Colonic mucosa (tissue), 4 donors: ENCODE measurements around the gene FLT1. TPM values are rescaled to one million over a fixed set of nuclear protein-coding genes. Genes with fewer than 3 reads are reported as not detected.

ENCODE experiments used
- DNase-seq: peaks from one replicate; pipeline ENCODE4 v3.0.0-alpha.2; 2020
- H3K27ac ChIP-seq: fragments of 200-600 bp; one replicate; pipeline ENCODE4 v1.8.0; 2021
- H3K27me3 ChIP-seq: fragments of 200-600 bp; one replicate; pipeline ENCODE4 v1.8.0; 2021
- H3K36me3 ChIP-seq: fragments of 200-600 bp; one replicate; pipeline ENCODE4 v1.8.0; 2021
- H3K4me1 ChIP-seq: fragments of 200-600 bp; one replicate; pipeline ENCODE4 v1.8.0; 2021; ENCODE audit warnings: mild to moderate bottlenecking
- H3K4me3 ChIP-seq: fragments of 200-600 bp; one replicate; pipeline ENCODE4 v1.8.0; 2021
- H3K9ac ChIP-seq, 2 donors: one replicate each; pipeline ENCODE4 v1.7.0; 2013; ENCODE audit warnings: control low read depth in 2 of 2, low read depth in 2 of 2, low read length in 2 of 2
- H3K9me3 ChIP-seq: fragments of 200-600 bp; one replicate; pipeline ENCODE4 v1.8.0; 2021
- CTCF ChIP-seq: fragments of 200-600 bp; IDR thresholded peaks from one replicate; pipeline ENCODE4 v1.8.0; 2022; ENCODE audit warnings: antibody characterized with exemption, mild to moderate bottlenecking
- intact Hi-C: fragments of 100-400 bp; cut with DNase I; formaldehyde crosslinking; loops from one replicate; pipeline ENCODE4 v1.14.1; 2022
- total RNA-seq, 2 donors: library from RNA; stranded (reverse); fragmentation: NEBNext Ultra II Directional in 1 of 2; extraction: Animal tissue kit (Norgen Biotek cat#: 25700) in 1 of 2; gene quantifications; one replicate each; pipeline ENCODE4 v1.2.1, GENCODE V29; 2021
- donor health status: healthy.
- donor health status: DM: no; HTN: no; CAD: no.
- donor health status: DM: no; HTN: no; CAD: no.

FLT1 gene
- total RNA-seq, 2 donors from 2014 or later = 4.7 to 16.6 TPM

DNA sequence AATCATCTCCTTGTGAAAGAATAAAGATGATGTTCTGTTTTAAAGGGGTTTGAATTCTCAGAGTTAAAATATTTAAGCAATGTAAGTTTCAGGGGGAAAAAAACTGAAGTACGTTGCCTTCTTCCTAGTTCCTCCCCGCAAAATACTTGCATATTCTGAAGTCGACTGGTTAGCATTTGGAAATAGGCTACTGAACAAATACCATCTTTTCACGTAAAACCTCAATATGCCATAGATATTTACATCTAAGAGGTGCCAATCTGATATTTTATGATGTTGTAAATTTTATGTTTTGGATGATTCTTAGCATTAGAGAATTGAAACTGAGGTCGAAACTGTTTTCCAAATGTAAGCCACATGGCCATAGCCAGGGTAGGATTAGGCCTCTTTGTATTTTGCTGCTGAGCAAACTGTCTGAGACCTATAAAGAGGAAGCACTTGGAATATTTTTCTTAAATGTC lies 138.3 kb downstream of the FLT1 start:
- intact Hi-C loops = no loop called here

DNA sequence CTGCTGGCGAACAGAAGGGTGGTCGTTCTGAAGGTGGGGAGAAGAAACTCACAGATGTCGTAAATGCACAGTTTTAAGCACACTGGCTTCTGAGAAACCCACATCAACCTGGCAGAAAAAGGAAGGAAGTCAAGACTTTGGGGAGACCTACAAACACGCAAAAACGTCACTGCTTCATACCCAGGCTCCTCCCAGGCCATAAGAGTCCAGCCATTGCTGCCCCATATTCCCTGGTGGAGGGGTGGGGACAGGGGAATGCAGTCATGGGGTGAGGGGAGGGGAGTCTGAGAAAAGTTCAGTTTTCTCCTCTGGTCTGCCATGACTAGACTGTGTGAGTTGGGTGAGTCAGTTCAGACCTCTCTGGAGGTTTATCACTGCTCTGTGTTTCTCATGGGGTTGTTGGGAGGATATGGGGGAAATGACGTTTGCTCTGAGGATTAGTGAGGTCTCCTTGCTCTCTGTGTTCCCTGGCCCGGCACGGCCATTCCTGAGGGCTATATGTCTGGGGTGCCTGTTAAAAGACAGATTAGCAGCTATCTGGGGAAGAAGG lies 139.0 kb downstream of the FLT1 start:
- H3K27ac ChIP-seq = no peak overlapping the region
- no peaks in the 10 kb centered on the region for H3K27me3 ChIP-seq
- no peak overlapping the region for H3K4me3 ChIP-seq
- H3K4me1 ChIP-seq = no peaks in the 10 kb centered on the region
- no peak for DNase-seq
- no peak for TF ChIP-seq CTCF
- H3K9me3 ChIP-seq = no peaks in the 10 kb centered on the region
- no peak overlapping the region for H3K9ac ChIP-seq
- H3K36me3 ChIP-seq = no peaks in the 10 kb centered on the region
- intact Hi-C loops = no loop called here

More for the DNA sequence above, 138.3 kb downstream of the FLT1 start:
- Histone ChIP-seq H3K4me3 (no peak overlapping the region), H3K4me1 (no peaks in the 10 kb centered on the region), H3K27me3 (no peaks in the 10 kb centered on the region), H3K9ac (no peak overlapping the region), H3K36me3 (no peaks in the 10 kb centered on the region), H3K27ac (no peak overlapping the region), H3K9me3 (no peaks in the 10 kb centered on the region)
- TF ChIP-seq CTCF = no peak
- no peak for DNase-seq

- Histone ChIP-seq H3K9ac (no peak overlapping the region), H3K9me3 (no peaks in the 10 kb centered on the region), H3K36me3 (no peaks in the 10 kb centered on the region), H3K27ac (no peak overlapping the region), H3K4me3 (no peak overlapping the region), H3K4me1 (no peaks in the 10 kb centered on the region), H3K27me3 (no peaks in the 10 kb centered on the region)
- no peak for TF ChIP-seq CTCF
- DNase-seq = no peak
- intact Hi-C loops = no loop called here
Observed at GRCh38 chr13:28355046-28355821, 139.7 kb downstream of the FLT1 start.

- H3K9ac ChIP-seq = no peak overlapping the region
- H3K27ac ChIP-seq = no peak overlapping the region
- TF ChIP-seq CTCF = no peak
- H3K36me3 ChIP-seq = no peaks in the 10 kb centered on the region
- no peaks in the 10 kb centered on the region for H3K27me3 ChIP-seq
- no peak for DNase-seq
- no peaks in the 10 kb centered on the region for H3K9me3 ChIP-seq
- H3K4me1 ChIP-seq = no peaks in the 10 kb centered on the region
- H3K4me3 ChIP-seq = no peak overlapping the region
- intact Hi-C loops = no loop called here
Observed at GRCh38 chr13:28353679-28354078, 141.2 kb downstream of the FLT1 start.

DNA sequence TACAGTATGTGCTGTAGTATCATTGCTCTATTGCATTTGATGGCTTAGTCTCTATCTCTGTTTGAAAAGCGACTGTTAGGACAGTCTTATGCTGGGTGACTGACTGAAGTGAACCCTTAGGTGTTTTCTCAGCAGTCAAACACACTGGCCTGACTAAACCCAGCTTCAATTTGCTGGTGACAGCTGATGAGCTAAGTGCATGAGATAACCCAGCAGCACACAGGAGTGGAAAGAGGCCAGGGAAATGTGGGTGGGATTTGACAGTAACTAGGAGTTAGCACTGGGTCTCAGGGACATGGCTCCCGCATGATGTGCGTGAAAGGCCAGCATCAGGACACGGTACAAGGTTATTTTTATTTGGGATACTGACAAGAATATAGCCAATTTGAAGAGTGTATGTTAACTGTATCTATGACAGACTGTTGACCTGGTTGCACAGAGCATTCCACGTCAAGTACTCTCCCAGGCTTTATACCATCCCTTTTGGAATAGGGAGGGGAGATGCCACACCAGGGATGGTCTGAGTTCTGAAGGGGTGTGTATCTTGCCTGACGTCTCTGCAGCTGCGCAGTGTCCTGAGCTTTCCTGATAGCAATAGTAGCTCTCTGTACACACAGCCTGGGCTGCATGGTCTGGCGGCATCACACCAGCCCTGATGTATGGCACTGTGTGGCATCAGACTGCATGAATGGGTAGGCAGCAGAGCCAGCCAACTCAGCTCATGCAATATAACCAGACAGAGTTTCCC lies 144.8 kb downstream of the FLT1 start:
- H3K4me3 ChIP-seq = no peak overlapping the region
- no peaks in the 10 kb centered on the region for H3K27me3 ChIP-seq
- no peaks in the 10 kb centered on the region for H3K36me3 ChIP-seq
- no peaks in the 10 kb centered on the region for H3K4me1 ChIP-seq
- intact Hi-C loops = no loop called here
- no peak overlapping the region for H3K9ac ChIP-seq
- DNase-seq = no peak
- no peaks in the 10 kb centered on the region for H3K9me3 ChIP-seq
- H3K27ac ChIP-seq = no peak overlapping the region
- TF ChIP-seq CTCF = no peak
